Liver (tissue), 9 donors: ENCODE measurements around the gene DAND5. TPM values are rescaled to one million over a fixed set of nuclear protein-coding genes. Genes with fewer than 3 reads are reported as not detected.

Experiments used
- DNase-seq: peaks from one replicate; pipeline ENCODE4 v3.0.0-alpha.2; 2017; ENCODE audit warnings: low spot score
- H3K27ac ChIP-seq, 2 donors: one replicate each; pipeline ENCODE4 v1.7.0; 2013; ENCODE audit warnings: inconsistent platforms in 2 of 2, low read length in 2 of 2, control low read depth in 1 of 2, low read depth in 1 of 2, mild to moderate bottlenecking in 1 of 2
- H3K27me3 ChIP-seq, 4 donors: one replicate each; pipeline versions ENCODE4 v1.6.1 to v1.7.0; 2013; ENCODE audit warnings: low read length in 3 of 4, inconsistent platforms in 1 of 4, mild to moderate bottlenecking in 1 of 4, moderate library complexity in 1 of 4; ENCODE audit not compliant: control insufficient read depth in 4 of 4, insufficient read depth in 4 of 4
- H3K36me3 ChIP-seq, 4 donors: one replicate each; pipeline versions ENCODE4 v1.6.1 to v1.7.0; 2013; ENCODE audit warnings: low read length in 3 of 4, mild to moderate bottlenecking in 3 of 4, low read depth in 1 of 4, moderate library complexity in 1 of 4; ENCODE audit not compliant: control insufficient read depth in 4 of 4, insufficient read depth in 3 of 4
- H3K4me1 ChIP-seq, 4 donors: one replicate each; pipeline versions ENCODE4 v1.6.1 to v1.7.0; 2013; ENCODE audit warnings: low read length in 3 of 4, mild to moderate bottlenecking in 3 of 4, moderate library complexity in 1 of 4; ENCODE audit not compliant: control insufficient read depth in 4 of 4, insufficient read depth in 4 of 4
- H3K4me3 ChIP-seq, 3 donors: one replicate each; pipeline versions ENCODE4 v1.6.1 to v1.7.0; 2013; ENCODE audit warnings: low read length in 3 of 3, control low read depth in 1 of 3, low read depth in 1 of 3, mild to moderate bottlenecking in 1 of 3
- H3K9ac ChIP-seq, 2 donors: one replicate each; pipeline ENCODE4 v1.7.0; 2013; ENCODE audit warnings: low read length in 2 of 2, mild to moderate bottlenecking in 2 of 2, moderate library complexity in 2 of 2, control low read depth in 1 of 2, low read depth in 1 of 2
- H3K9me3 ChIP-seq, 4 donors: one replicate each; pipeline versions ENCODE4 v1.6.1 to v1.7.0; 2013; ENCODE audit warnings: low read length in 3 of 4; ENCODE audit not compliant: control insufficient read depth in 4 of 4
- ATF3 ChIP-seq: IDR thresholded peaks from 2 replicates; pipeline ENCODE4 v1.6.1; 2016; ENCODE audit warnings: antibody characterized with exemption
- CTCF ChIP-seq: fragments of 150-350 bp; IDR thresholded peaks from 2 replicates; pipeline ENCODE4 v1.5.1; 2017; ENCODE audit warnings: improper control_type of control experiment, low read depth, low read length; ENCODE audit not compliant: missing input control
- EGR1 ChIP-seq, 2 donors: IDR thresholded peaks; 2 replicates each; pipeline ENCODE4 v1.6.1; 2016 to 2018; ENCODE audit warnings: antibody characterized with exemption in 2 of 2, low read depth in 2 of 2
- FOXA1 ChIP-seq: IDR thresholded peaks from 2 replicates; pipeline ENCODE4 v1.6.1; 2016; ENCODE audit warnings: antibody characterized with exemption
- FOXA2 ChIP-seq: IDR thresholded peaks from 2 replicates; pipeline ENCODE4 v1.6.1; 2016; ENCODE audit warnings: antibody characterized with exemption
- HNF4A ChIP-seq, 2 donors: conservative IDR thresholded peaks; 2 replicates each; pipeline ENCODE4 v1.6.1; 2016; ENCODE audit warnings: antibody characterized with exemption in 2 of 2, mild to moderate bottlenecking in 2 of 2
- JUND ChIP-seq, 2 donors: IDR thresholded peaks; 2 replicates each; pipeline ENCODE4 v1.6.1; 2016; ENCODE audit warnings: antibody characterized with exemption in 2 of 2
- MAX ChIP-seq: IDR thresholded peaks from 2 replicates; pipeline ENCODE4 v1.6.1; 2016; ENCODE audit warnings: antibody characterized with exemption
- NR2F2 ChIP-seq: IDR thresholded peaks from 2 replicates; pipeline ENCODE4 v1.6.1; 2016; ENCODE audit warnings: antibody characterized with exemption
- RAD21 ChIP-seq, 2 donors: IDR thresholded peaks; 2 replicates each; pipeline ENCODE4 v1.6.1; 2016; ENCODE audit warnings: antibody characterized with exemption in 2 of 2, mild to moderate bottlenecking in 2 of 2
- REST ChIP-seq: IDR thresholded peaks from 2 replicates; pipeline ENCODE4 v1.6.1; 2016; ENCODE audit warnings: antibody characterized with exemption, mild to moderate bottlenecking
- RXRA ChIP-seq, 2 donors: IDR thresholded peaks; 2 replicates each; pipeline ENCODE4 v1.6.1; 2017 to 2018; ENCODE audit warnings: antibody characterized with exemption in 2 of 2, mild to moderate bottlenecking in 1 of 2
- SP1 ChIP-seq: IDR thresholded peaks from 2 replicates; pipeline ENCODE4 v1.6.1; 2018; ENCODE audit warnings: antibody characterized with exemption, mild to moderate bottlenecking
- TAF1 ChIP-seq: conservative IDR thresholded peaks from 2 replicates; pipeline ENCODE4 v1.6.1; 2016; ENCODE audit warnings: antibody characterized with exemption, mild to moderate bottlenecking
- ZBTB33 ChIP-seq: IDR thresholded peaks from 2 replicates; pipeline ENCODE4 v1.6.1; 2016; ENCODE audit warnings: antibody characterized with exemption
- WGBS: extraction: QIAGEN DNeasy Blood & Tissue Kit; methylation state at CpG from one replicate; pipeline ENCODE4 v1.1.7; 2013; 5-methylcytosine and 5-hydroxymethylcytosine counted together
- polyA plus RNA-seq, 2 donors: library from polyadenylated mRNA; stranded (reverse) in 1 of 2; unstranded in 1 of 2; fragments of 200-250 nt in 1 of 2; fragments of >200 nt in 1 of 2; fragmentation: Nextera tagmentation in 1 of 2; extraction: Ambion mirVana in 1 of 2; gene quantifications; one replicate each; pipeline versions ENCODE4 v1.2.1 to v1.2.3, GENCODE V29; 2013 to 2015
- total RNA-seq, 2 donors: library from RNA; depleted of rRNA; stranded (reverse); fragments of >200 nt; gene quantifications; one replicate each; pipeline ENCODE4 v1.2.3, GENCODE V29; 2014
- donor health status: healthy.
- donor health status: healthy.
- donor health status: healthy.
- donor health status: healthy.
- donor health status: healthy.

Gene DAND5
- total and polyA plus RNA-seq, 4 donors: 0.23 TPM; not detected in 3

- no peaks in the 10 kb centered on the region for H3K9me3 ChIP-seq
- WGBS: 16% methylated on average over 22 of the region's 22 CpGs
- no peak for TF ChIP-seq SP1
- TF ChIP-seq HNF4A (conservative IDR thresholded peaks at IDR 0.05): no peak
- TF ChIP-seq EGR1 (IDR thresholded peaks at IDR 0.05; ENCODE audit: low read depth in 2 of 2): no peak
- TF ChIP-seq TAF1: no peak
- TF ChIP-seq JUND (IDR thresholded peaks at IDR 0.05): no peak
- no peak for TF ChIP-seq MAX
- no peak for TF ChIP-seq RXRA (IDR thresholded peaks at IDR 0.05)
- no peak for TF ChIP-seq RAD21 (IDR thresholded peaks at IDR 0.05)
- no peak for TF ChIP-seq FOXA2
- TF ChIP-seq CTCF: no peak
- no peak for TF ChIP-seq NR2F2
- no peak for TF ChIP-seq REST
- no peak for TF ChIP-seq ZBTB33
- no peak for TF ChIP-seq ATF3
- no peak for TF ChIP-seq FOXA1
- peak overlapping the region; percentile 37 to 62 (median 44) for H3K4me3 ChIP-seq
- H3K27ac ChIP-seq: peak overlapping the region; percentile 76 to 85
- no peaks in the 10 kb centered on the region for H3K27me3 ChIP-seq
- H3K36me3 ChIP-seq: no peaks in the 10 kb centered on the region
- DNase-seq: no peak
- peak overlapping the region in 1 of 2 donors; percentile 23 for H3K9ac ChIP-seq
- H3K4me1 ChIP-seq: peaks cover 5 to 62% (median 47%) of the 10 kb centered on the region in 4 donors
Observed at GRCh38 chr19:13022111-13022858, 52.9 kb downstream of the DAND5 start.
